Stimulated activated CD4-positive, alpha-beta T cell treated with anti-CD3 and anti-CD28 coated beads, Interleukin-12 subunit alpha, Interleukin-12 subunit beta, amount 100 ng/mL, for 4 hours (primary cell): ENCODE results near the gene COTL1.

ENCODE experiments used
- DNase-seq: peaks from one replicate; pipeline ENCODE4 v3.0.0-alpha.2; 2020

Gene COTL1, protein sequence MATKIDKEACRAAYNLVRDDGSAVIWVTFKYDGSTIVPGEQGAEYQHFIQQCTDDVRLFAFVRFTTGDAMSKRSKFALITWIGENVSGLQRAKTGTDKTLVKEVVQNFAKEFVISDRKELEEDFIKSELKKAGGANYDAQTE

DNA sequence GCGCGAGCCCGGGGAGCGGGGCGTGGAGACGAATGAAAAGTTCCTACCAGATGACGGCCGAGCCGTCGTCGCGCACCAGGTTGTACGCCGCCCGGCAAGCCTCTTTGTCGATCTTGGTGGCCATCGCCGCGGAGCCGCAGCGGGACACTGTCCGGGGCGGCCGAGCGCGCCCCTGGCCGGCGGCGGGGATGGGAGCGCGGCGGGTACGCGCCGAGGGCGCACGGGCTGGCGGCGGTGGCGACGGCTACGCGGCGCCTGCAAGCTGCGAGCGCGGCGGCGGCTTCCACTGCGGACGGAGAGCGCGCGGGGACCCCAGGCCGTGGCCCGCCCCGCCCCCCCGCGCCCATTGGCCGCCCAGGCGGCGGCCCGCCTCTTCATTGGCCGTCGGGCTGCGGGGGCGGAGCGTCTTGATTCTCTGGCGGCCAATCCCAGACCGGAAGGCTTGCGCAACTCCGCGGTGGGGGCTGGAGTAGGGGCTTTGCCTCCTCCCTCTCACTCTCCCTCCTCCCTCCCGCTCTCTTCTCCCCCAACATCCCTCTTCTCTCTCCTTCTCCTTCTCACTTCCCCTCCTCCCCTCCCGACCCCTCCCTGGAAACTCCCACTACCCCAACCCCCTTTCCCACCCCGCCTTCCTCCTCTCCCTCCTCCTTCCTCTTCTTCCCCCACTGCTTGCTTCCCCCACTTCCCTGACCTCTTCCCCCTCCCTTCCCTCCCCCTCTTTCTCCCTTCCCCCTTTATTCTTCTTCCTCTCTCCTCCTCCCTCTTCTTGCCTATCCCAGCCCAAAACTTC, at the start of gene COTL1:
Gene COTL1 (minus strand): TSS at position 288 of the 790 bp plus-strand sequence. CDS start 164 bp downstream, at position 124.
- DNase-seq, result peak; percentile 98

DNA sequence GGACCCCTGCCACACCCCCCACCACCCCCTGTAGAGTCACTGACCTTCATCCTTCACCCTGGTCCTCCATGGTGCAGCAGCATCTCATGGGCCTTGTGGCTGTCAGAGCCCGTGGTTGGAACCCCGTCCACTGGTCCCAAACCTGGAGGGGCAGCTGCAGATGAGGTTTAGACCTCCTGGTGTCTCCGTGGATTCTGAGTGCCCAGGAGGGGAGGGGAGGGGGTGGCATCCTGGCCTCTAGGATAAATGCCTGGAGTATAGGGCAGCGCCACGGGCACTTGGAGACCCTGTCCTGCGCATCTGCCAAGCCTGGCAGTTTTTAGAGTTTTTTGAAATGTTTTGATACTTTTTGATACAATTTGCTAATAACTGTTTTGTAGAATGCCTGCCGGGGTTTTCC, 48.0 kb upstream of the COTL1 start:
- DNase-seq, result no peak

DNA sequence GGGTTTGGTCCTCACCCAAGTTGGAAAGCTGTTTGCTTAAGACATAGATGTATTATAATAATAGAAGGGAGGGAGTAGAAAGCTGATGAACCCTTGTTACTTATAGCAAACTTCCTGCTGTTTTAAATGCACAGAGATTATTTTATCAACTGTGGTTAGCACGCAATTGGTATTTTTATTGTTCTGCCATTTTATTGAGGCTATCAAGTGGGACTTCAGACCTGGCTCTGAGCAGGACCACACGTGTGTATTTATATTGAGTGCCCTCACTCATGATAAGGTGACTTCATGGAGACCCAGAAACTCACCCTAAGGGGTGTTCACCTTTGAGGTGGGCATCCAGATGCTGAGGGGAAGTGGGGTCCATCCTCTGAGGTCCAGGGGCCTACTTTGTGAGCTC, 47.5 kb upstream of the COTL1 start:
- DNase-seq, result no peak

DNA sequence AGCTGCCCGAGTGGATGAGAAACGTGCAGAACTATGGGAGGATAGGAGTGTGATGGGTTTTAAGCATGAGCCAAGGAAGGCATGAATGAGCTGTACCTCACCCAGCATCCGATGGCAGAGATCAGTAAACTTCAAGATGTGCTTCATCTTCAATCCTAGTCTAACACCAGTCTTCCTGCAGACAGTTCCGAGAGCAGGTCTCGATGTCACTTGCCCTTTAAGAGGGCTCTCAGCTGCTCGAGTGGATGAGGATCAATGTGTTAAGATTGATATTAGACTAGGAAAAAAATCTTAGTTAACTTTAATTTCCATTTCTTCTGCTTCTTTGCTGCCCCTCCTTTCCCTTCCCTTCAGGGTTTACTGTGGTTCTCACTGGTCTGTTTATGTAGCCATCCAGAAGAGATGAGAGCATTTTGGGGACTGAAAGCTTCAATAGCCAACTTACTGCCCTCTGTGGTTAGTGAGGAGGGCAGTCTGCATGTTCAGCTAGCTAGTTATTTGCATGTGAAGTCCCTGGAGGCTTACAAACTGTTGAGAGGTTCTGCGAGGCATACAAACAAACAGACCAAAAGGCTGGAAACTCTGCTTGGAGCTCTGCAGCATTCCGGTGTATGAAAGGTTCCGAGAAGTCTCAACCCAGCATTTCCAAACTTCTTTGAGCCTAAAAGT, 45.7 kb upstream of the COTL1 start:
- DNase-seq, result no peak

DNA sequence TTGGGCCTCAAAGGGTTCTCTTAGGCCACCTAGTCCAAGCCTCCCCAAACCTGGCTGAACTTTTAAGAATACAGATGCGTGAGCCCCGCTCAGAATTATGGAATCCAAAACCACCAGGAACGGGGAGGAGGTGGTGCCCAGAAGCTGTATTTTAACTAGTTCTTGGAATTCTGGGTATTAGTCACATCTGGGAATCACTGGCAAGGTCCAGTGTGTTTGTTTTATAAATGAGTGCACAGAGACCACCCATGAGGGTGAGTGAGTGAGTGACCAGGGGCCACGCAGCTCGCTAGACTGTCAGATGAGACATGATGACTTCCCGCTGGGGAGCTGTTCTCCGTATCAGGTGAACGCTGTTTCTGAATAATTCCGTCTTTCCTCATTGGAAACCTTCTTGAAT, 44.6 kb upstream of the COTL1 start:
- DNase-seq, result no peak

DNA sequence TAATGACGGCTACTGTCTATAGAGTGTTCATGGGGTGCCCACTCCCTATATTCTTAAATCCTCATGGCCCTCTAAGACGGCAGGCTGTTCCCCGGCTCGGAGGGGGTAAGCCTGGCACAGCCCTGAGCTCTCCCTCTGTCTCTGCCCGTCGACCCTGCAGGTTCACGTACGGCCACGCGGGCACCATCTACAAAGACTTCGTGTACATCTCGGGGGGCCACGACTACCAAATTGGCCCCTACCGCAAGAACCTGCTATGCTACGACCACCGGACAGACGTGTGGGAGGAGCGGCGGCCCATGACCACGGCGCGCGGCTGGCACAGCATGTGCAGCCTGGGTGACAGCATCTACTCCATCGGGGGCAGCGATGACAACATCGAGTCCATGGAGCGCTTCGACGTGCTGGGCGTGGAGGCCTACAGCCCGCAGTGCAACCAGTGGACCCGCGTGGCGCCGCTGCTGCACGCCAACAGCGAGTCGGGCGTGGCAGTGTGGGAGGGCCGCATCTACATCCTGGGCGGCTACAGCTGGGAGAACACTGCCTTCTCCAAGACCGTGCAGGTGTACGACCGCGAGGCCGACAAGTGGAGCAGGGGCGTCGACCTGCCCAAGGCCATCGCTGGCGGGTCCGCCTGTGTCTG, 43.7 kb upstream of the COTL1 start:
- no peak for DNase-seq

DNA sequence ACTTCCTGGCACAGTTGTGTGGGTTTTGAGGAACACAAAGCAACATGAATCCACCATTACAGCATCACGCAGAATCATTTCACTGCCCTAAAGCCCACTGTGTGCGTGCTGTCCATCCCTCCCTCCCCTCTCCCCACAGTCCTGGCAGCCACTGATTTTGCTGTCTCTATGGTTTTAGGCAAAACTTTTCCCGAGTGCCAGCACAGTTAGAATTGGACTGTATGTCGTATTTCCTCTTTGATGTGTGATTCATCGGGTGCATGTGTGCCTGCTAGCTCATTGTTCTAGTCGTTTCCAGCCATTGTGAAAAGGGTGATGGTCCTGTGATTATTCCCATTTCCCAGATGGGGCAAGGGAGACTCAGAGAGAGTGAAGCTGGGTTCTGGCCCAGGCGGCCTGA, 43.1 kb upstream of the COTL1 start:
- DNase-seq, result no peak

DNA sequence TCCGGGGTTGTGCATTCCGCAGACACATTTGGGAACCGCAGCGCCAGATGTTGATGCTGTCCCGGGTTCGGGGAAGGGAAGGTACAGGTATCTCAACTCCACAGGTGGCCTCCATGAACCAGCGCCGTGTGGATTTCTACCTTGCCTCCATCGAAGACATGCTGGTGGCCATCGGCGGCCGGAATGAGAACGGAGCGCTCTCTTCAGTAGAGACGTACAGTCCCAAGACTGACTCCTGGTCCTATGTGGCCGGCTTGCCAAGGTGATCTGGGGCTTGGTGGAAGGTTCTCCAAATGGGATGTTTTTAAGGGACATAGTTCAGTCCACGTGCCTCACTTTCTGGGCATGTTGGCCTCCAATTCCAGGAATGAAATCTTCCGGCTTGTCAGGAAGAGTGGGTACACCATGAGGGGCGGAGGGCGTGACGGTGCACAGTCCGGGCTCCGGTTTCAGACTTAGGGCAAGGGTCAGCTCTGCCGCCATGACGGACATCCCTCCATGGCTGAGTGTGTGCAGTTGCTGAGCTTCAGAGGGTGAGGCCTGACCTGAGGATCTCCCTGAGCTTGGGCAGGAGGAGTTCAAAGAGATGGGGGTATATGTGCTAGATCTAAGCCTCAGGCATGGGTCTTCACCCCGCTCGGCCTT, 41.9 kb upstream of the COTL1 start:
- no peak for DNase-seq

DNA sequence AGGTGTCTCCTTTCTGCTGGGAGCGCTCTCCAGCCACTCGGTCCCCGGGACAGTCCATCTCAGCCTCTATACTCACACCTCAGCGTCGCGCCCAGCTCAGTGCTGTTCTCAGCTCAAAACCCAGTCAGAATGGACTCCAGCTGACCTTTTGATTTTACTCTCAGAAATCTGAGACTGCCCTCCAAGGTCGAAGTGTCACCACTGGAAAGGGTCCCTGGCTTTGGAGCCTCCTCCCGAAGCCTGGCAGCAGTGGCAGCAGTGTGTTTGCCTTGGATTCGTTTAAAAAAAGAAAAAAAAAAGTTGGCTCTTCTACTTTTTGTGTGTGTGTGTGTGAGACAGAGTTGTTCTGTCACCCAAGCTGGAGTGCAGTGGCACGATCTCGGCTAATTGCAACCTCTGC, 40.8 kb upstream of the COTL1 start:
- no peak for DNase-seq

DNA sequence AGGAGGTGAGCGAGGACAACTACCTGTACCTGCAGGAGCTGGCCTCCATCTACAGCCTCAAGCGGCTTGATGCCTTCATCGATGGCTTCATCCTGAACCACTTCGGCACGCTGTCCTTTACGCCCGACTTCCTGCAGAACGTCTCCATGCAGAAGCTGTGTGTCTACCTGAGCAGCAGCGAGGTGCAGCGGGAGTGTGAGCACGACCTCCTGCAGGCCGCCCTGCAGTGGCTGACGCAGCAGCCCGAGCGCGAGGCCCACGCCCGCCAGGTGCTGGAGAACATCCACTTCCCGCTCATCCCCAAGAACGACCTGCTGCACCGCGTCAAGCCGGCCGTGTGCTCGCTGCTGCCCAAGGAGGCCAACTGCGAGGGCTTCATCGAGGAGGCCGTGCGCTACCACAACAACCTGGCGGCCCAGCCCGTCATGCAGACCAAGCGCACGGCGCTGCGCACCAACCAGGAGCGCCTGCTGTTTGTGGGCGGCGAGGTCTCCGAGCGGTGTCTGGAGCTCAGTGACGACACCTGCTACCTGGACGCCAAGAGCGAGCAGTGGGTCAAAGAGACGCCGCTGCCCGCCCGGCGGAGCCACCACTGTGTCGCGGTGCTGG, 39.5 kb upstream of the COTL1 start:
- DNase-seq, result no peak

DNA sequence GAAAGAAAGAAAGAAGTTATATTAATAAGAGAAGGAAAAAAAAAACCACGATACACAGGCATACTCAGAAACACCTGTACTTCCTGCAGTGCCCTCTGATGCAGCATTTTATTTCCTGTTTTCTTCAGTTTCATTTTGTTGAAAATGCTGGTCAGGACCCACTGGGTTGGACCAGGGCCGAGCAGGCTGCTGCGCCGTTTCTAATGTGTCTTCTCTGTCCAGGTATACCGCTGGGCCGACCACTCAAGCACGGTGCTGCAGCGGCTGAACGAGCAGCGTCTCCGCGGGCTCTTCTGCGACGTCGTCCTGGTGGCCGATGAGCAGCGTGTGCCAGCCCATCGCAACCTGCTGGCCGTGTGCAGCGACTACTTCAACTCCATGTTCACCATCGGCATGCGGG, 38.8 kb upstream of the COTL1 start:
- no peak for DNase-seq

DNA sequence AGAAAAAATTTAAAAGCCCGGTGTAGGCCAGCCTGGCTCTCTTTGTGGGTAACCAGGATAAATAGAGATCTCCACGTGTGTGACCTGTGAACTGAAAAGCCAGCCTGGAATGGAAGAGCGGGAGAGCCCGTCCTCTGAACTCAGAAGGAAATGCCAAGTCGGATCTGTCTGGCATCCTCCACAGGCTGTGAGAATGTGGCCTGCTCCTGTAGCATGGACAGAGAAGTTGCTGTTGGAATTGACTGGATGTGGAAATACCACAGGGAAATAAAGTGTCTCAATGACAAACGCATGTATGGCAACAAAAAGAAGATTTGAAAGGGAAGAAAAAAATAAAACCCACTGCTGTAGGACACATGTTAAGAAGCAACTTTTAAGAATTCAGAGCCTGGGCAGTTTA, 37.1 kb upstream of the COTL1 start:
- no peak for DNase-seq

DNA sequence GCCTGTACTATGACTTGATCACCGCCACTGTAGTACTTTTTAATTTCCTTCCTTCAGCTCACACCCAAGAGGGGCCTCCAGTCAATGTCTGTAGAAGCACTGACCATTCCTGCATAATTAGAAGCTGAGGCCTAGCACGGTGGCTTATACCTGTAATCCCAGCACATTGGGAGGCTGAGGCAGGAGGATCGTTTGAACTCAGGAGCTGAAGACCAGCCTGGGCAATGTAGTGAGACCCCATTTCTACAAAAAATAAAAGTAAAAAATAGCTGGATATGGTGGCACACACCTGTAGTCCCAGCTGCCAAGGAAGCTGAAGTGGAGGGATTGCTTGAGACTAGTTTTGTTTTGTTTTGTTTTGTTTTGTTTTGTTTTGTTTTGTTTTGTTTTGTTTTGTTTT, 36.4 kb upstream of the COTL1 start:
- no peak for DNase-seq

DNA sequence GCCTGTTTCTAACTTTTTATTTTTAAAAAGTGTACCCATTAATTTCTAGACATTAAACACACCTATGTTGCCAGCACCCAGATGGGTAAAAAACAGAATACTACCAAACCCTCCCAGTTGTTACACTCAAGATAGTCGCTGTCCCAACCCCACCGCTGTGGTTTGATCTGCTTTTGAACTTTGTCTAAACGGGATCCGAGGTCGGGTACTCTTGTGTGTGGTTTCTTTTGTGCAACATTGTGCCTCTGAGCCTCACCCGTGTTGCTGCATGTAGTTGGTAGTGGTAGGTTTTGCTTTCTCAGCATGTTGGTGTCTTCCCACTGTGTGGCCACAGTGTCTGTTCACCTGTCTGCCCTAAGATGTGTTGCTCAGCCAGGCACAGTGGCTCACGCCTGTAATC, 34.7 kb upstream of the COTL1 start:
- DNase-seq, result no peak

DNA sequence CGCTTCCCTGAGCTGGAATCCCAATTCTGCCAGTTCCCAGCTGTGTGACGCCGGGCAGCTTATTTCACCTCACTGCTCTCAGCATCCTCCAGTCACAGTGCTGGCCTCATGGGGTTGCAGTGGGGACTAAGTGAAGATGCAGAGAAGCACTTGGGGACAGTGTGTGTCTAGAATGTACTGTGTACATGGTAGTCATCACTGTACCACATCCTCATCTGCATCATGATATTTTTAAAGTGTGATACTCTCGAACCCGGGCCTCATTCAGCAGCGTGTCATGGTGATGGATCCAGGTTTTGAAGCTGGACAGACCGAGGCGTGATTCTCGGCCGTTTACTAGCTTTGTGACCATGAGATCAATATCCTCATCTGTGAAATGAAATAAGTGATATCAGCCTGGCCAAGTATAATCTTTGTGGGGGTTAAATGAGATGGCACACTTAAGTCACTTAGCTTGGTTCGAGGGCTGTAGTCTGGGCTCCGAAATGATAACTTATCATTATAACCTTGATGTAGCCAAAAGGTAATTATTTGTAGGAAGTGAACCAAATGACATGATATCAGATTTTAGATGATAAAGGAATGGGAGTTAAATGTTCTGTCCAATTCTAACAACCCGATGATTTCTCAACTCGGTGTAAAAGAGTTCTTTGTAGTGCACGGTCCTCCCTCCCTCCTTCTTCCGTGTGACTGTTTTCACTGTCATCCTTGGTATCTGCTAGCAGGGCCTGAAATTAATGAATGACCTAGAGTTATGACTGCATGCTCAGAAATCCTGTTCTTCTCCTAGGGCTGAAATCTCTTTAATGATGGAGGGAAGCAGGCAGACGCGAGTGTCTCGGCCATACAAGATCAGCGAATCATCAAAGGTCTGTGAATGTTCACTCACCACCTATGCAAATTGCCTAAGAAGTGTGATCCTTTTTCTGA, 32.4 kb upstream of the COTL1 start:
- no peak for DNase-seq

DNA sequence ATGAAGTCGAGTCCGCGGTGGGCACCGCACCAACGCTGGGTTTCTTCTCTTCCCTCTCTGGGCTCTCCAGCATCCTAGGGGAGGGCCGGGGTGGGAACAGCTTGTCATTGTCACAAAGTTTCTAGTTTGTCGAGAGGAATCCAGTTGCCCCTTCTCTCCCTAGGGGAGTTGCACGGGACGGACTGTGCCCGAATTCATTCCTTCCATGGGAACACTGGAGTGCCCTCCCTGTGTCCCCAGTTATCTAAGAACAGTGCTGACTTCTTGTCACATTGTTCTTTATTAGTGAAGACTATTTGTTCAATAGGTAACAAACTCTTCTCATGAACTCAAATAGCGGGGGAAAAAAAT, 31.6 kb upstream of the COTL1 start:
- DNase-seq, result no peak

DNA sequence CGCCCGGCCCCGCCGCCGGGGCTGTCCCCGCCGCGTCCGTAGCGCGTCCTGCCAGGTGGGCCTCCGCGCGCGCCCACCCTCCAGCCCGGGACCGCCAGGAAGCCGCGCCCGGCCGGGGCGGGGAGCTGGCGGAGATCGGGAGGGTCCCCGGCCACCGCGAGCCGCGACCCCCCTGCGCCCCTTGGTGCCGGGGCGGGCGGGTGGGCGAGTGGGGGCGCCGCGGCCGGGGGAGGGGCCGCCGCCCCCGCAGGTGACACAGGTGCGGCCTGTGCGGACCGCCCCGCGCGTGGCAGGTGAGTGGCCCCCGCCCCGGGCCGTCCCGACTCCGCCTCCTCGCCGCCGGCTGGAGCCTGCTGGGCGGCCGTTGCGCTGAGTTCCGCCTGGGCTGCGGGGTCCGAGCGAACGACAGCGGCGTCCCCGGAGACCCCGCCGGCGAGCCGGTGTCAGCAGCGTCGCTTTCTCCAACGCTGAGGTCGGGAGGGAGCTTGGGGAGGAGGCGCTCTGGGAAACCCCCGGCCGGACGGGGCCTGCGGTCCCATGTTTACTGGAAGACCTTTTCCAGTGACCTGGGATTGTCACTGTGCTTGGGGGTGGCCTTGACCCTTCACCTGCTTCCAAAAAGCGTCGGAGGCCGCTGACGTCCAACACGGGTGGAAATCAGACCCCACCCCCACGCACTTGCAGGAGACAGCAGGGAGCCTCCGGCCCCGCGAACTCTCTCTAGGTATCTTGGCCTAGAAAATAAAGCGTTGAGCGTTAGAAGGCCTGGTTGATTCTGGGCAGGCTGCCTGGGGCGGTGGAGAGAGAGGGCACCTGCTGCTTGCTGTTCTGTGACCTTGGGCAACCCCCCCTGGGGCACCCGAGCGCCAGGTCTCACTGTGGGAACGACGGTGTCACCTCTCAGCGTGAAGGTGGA, 31.0 kb upstream of the COTL1 start:
- peak; percentile 38 for DNase-seq

DNA sequence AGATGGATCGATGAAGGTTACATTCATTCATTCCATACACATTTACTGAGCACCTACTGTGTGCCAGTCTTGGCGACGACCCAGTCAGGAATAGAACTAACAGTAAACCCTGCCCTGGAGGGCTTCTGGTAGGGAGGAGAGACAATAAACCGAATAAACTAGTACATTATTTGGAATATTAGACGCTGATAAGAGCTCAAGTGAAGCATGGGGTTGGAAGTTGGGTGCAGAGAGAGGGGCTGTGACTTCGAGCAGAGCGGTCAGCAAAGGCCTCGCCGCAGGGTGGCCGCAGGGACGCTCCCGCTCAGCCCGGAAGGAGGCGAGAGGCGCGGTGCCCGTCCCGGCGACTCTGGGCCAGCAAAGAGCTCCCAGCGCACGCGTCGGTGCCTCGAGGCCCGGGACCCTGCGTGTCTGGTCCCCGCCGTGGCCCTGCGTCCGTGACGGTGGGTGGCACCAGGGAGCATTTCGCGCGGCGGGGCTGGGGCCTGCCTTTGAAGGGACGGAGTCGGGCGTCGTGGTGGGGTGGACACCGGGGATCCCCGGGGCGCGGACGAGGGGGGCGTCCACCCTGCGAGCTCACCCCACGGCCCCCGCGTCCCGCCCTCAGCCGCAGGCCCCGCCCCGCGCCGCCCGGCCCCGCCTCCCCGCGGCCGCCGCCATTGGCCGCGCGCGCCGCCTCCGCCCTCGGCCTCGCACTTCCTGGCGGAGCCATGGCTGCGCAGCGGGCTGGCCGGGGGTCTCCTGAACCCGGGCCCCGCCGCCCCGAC, 30.1 kb upstream of the COTL1 start, which contains the start of gene KLHL36:
Gene KLHL36 (plus strand): TSS at position 684 of the 767 bp plus-strand sequence. CDS start 2,357 bp downstream, outside the sequence.
- DNase-seq, result peak; percentile 73

DNA sequence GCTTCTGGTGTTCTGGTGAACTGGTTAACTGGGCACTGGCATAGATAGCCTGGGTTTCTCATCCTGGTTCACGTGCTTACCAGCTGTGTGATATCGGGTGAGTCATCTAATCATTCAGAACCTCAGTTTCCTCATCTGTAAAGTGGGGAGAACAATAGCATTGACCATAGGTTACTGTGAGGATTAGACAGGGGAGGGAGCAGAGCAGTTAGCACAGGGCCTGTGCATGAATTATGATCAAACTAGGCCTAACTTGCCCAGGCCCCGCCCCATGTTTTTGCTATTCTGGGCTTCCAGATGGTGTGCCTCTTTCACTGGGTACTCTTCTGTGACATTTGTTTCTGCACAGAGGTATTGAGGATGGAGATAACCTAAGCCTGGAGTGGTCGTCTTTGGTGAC, 25.8 kb upstream of the COTL1 start:
- DNase-seq, result no peak

DNA sequence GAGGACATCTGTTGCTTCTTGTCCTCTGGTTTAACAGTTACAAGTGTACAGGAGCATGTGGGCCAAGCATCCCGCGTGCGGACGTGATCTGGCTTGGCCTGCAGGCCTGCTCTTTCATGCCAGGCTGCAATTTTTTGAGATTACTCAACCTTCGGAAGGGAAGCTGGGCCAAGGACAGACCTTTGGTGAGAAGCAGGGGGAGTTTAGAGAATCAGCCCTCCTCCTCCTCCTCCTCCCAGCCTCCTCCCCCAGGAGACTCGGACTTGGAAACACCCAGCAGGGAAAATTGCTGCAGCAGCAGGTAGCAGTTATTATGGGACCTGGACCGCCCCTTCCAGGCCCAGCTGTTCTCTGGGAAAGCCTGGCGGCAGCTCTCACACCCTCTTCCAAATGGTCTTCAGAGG, 25.3 kb upstream of the COTL1 start:
- DNase-seq, result no peak
